H1 (cell line): Measurements from ENCODE around the gene ARSK. TPM values are rescaled to one million over a fixed set of nuclear protein-coding genes. Genes with fewer than 3 reads are reported as not detected.

ENCODE experiments used
- CTCF ChIA-PET: fragments of 300-600 bp; sonication (Branson Sonifier 250); formaldehyde crosslinking; loops from one replicate; lab custom pipeline; 2021; ENCODE audit not compliant: partially characterized antibody; lab: Charles Lee
- POLR2A ChIA-PET: fragments of 300-600 bp; sonication (Branson Sonifier 250); formaldehyde crosslinking; loops from one replicate; lab custom pipeline; 2021; ENCODE audit warnings: inconsistent platforms; ENCODE audit not compliant: partially characterized antibody; lab: Charles Lee
- DNase-seq, 2 experiments: peaks; one replicate each; pipeline versions ENCODE4 v3.0.0 to v3.0.0-alpha.2; 2010 to 2022; ENCODE audit warnings: low spot score in 2 of 2, low read depth in 1 of 2, mixed read lengths in 1 of 2
- FAIRE-seq: peaks from 2 replicates; lab custom pipeline; 2011; peaks lifted over from hg19 to GRCh38; lab: Jason Lieb, UNC
- H2AFZ ChIP-seq: 2 replicates; pipeline ENCODE4 v1.8.1; 2012; ENCODE audit warnings: low read length, inconsistent platforms
- H2AK5ac ChIP-seq: 2 replicates; pipeline ENCODE4 v1.6.1; 2013; ENCODE audit warnings: low read depth, low read length
- H2BK120ac ChIP-seq: replicated peaks from 2 replicates; pipeline ENCODE3; 2013; ENCODE audit warnings: low read depth, low read length, inconsistent platforms
- H2BK12ac ChIP-seq: 2 replicates; pipeline ENCODE4 v1.6.1; 2013; ENCODE audit warnings: low read depth, low read length
- H2BK15ac ChIP-seq: 2 replicates; pipeline ENCODE4 v1.6.1; 2013; ENCODE audit warnings: low read length
- H2BK20ac ChIP-seq: 2 replicates; pipeline ENCODE4 v1.6.1; 2013; ENCODE audit warnings: low read length
- H2BK5ac ChIP-seq: 2 replicates; pipeline ENCODE4 v1.6.1; 2013; ENCODE audit warnings: low read depth, low read length
- H3K14ac ChIP-seq: 2 replicates; pipeline ENCODE4 v1.6.1; 2013; ENCODE audit warnings: inconsistent platforms; ENCODE audit not compliant: insufficient read length
- H3K18ac ChIP-seq: 2 replicates; pipeline ENCODE4 v1.6.1; 2013; ENCODE audit warnings: low read length; ENCODE audit errors: extremely low read depth
- H3K23ac ChIP-seq: 2 replicates; pipeline ENCODE4 v1.6.1; 2013; ENCODE audit warnings: inconsistent platforms; ENCODE audit not compliant: insufficient read length
- H3K23me2 ChIP-seq: 2 replicates; pipeline ENCODE4 v1.6.1; 2013; ENCODE audit warnings: low read depth, low read length
- H3K27ac ChIP-seq: 2 replicates; pipeline ENCODE4 v1.6.1; 2011; ENCODE audit warnings: low read depth, low read length, inconsistent platforms
- H3K27me3 ChIP-seq, 4 experiments: replicated peaks in 1 of 4; 1 replicate in 1 of 4; 2 replicates in 3 of 4; pipeline versions ENCODE4 v1.6.1 to v1.8.1; 2011 to 2013; ENCODE audit warnings: low read length in 3 of 4, mild to moderate bottlenecking in 3 of 4, inconsistent platforms in 2 of 4, mixed read lengths in 2 of 4, moderate library complexity in 1 of 4; ENCODE audit not compliant: control insufficient read depth in 3 of 4, insufficient read depth in 3 of 4; ENCODE audit errors: extremely low read depth in 1 of 4
- H3K36me3 ChIP-seq, 4 experiments: 2 replicates each; pipeline versions ENCODE4 v1.6.1 to v1.8.1; 2011 to 2013; ENCODE audit warnings: mild to moderate bottlenecking in 4 of 4, low read length in 3 of 4, moderate library complexity in 2 of 4, control low read depth in 1 of 4, inconsistent platforms in 1 of 4; ENCODE audit not compliant: insufficient read depth in 4 of 4, control insufficient read depth in 2 of 4
- H3K4ac ChIP-seq: replicated peaks from 2 replicates; pipeline ENCODE3; 2013; ENCODE audit warnings: low read length, low read depth, mixed read lengths, inconsistent platforms; ENCODE audit not compliant: insufficient read length
- H3K4me1 ChIP-seq, 4 experiments: replicated peaks in 1 of 4; 1 replicate in 1 of 4; 2 replicates in 3 of 4; pipeline versions ENCODE4 v1.6.1 to v1.8.1; 2011 to 2013; ENCODE audit warnings: low read length in 3 of 4, inconsistent platforms in 2 of 4, mixed read lengths in 1 of 4; ENCODE audit not compliant: insufficient read depth in 4 of 4, control insufficient read depth in 3 of 4
- H3K4me2 ChIP-seq, 2 experiments: 2 replicates each; pipeline versions ENCODE4 v1.6.1 to v1.8.1; 2011 to 2013; ENCODE audit warnings: low read depth in 2 of 2, low read length in 2 of 2, control low read depth in 1 of 2, inconsistent platforms in 1 of 2, mild to moderate bottlenecking in 1 of 2; ENCODE audit not compliant: insufficient read depth in 1 of 2
- H3K4me3 ChIP-seq, 4 experiments: fragments of 200-600, 300-600 bp in 1 of 4; sonication (generic), shearing (Covaris generic), sonication (Bioruptor Twin) in 1 of 4; 2 replicates each; pipeline versions ENCODE4 v1.5.1 to v1.8.1; 2011 to 2016; ENCODE audit warnings: low read length in 4 of 4, low read depth in 3 of 4, control low read depth in 2 of 4, inconsistent platforms in 2 of 4, mild to moderate bottlenecking in 2 of 4, mixed read lengths in 1 of 4, moderate library complexity in 1 of 4; ENCODE audit not compliant: insufficient read depth in 2 of 4; ENCODE audit errors: extremely low read depth in 1 of 4
- H3K56ac ChIP-seq: replicated peaks from 2 replicates; pipeline ENCODE3; 2013; ENCODE audit warnings: low read depth, mild to moderate bottlenecking, mixed read lengths, low read length, inconsistent platforms; ENCODE audit not compliant: insufficient read length
- H3K79me1 ChIP-seq: 2 replicates; pipeline ENCODE4 v1.6.1; 2013; ENCODE audit warnings: low read depth, low read length, control low read depth
- H3K79me2 ChIP-seq, 2 experiments: 2 replicates each; pipeline versions ENCODE4 v1.6.1 to v1.8.1; 2012 to 2013; ENCODE audit warnings: low read length in 2 of 2, mild to moderate bottlenecking in 2 of 2, inconsistent platforms in 1 of 2; ENCODE audit not compliant: insufficient read depth in 2 of 2, control insufficient read depth in 1 of 2
- H3K9ac ChIP-seq, 4 experiments: replicated peaks in 1 of 4; 1 replicate in 1 of 4; 2 replicates in 3 of 4; pipeline versions ENCODE4 v1.6.1 to v1.8.1; 2011 to 2013; ENCODE audit warnings: low read depth in 3 of 4, low read length in 3 of 4, control low read depth in 2 of 4, mild to moderate bottlenecking in 2 of 4, moderate library complexity in 2 of 4, inconsistent platforms in 1 of 4; ENCODE audit errors: extremely low read depth in 1 of 4
- H3K9me3 ChIP-seq, 2 experiments: 2 replicates each; pipeline versions ENCODE4 v1.6.1 to v1.8.1; 2012 to 2013; ENCODE audit warnings: mild to moderate bottlenecking in 2 of 2, moderate library complexity in 2 of 2, control low read depth in 1 of 2, inconsistent platforms in 1 of 2, low read depth in 1 of 2, low read length in 1 of 2, mixed read lengths in 1 of 2; ENCODE audit not compliant: insufficient read depth in 2 of 2
- H4K20me1 ChIP-seq, 2 experiments: replicated peaks in 1 of 2; 2 replicates each; pipeline versions ENCODE3 to v1.8.1; 2011 to 2013; ENCODE audit warnings: inconsistent platforms in 2 of 2, low read length in 2 of 2, mild to moderate bottlenecking in 1 of 2; ENCODE audit not compliant: insufficient read depth in 2 of 2, control insufficient read depth in 1 of 2
- H4K5ac ChIP-seq: 2 replicates; pipeline ENCODE4 v1.6.1; 2013; ENCODE audit warnings: low read length, low read depth, mixed read lengths, inconsistent platforms; ENCODE audit not compliant: insufficient read length
- H4K8ac ChIP-seq: 2 replicates; pipeline ENCODE4 v1.8.0; 2013; ENCODE audit warnings: mild to moderate bottlenecking, moderate library complexity, low read length, inconsistent platforms; ENCODE audit not compliant: insufficient read depth; ENCODE audit errors: extremely low read depth
- H4K91ac ChIP-seq: replicated peaks from 2 replicates; pipeline ENCODE3; 2013; ENCODE audit warnings: low read length, mixed read lengths, inconsistent platforms; ENCODE audit not compliant: insufficient read length
- BCL11A ChIP-seq, 2 experiments: IDR thresholded peaks; one replicate each; pipeline ENCODE4 v1.6.1; 2011; ENCODE audit warnings: low read depth in 2 of 2, low read length in 2 of 2, mild to moderate bottlenecking in 2 of 2
- CEBPB ChIP-seq: IDR thresholded peaks from 2 replicates; pipeline ENCODE4 v1.6.1; 2012; ENCODE audit warnings: low read depth, low read length
- CHD1 ChIP-seq: IDR thresholded peaks from 2 replicates; pipeline ENCODE4 v1.6.1; 2012; ENCODE audit warnings: low read depth, low read length, improper control_type of control experiment
- HDAC2 ChIP-seq, 2 experiments: fragments of 300-600 bp in 1 of 2; sonication (generic) in 1 of 2; IDR thresholded peaks; 2 replicates each; pipeline ENCODE4 v1.6.1; 2011 to 2012; ENCODE audit warnings: low read depth in 2 of 2, low read length in 2 of 2, mild to moderate bottlenecking in 2 of 2, moderate library complexity in 2 of 2, borderline replicate concordance in 1 of 2, inconsistent platforms in 1 of 2
- HDAC6 ChIP-seq: IDR thresholded peaks from one replicate; pipeline ENCODE4 v1.7.1; 2012; ENCODE audit warnings: low read depth, mild to moderate bottlenecking, inconsistent platforms, low read length, moderate library complexity
- SIRT6 ChIP-seq: IDR thresholded peaks from one replicate; pipeline ENCODE4 v1.7.1; 2012; ENCODE audit warnings: low read length, inconsistent platforms
- SRF ChIP-seq: IDR thresholded peaks from 2 replicates; pipeline ENCODE4 v1.6.1; 2011; ENCODE audit warnings: mild to moderate bottlenecking, low read depth, low read length, moderate library complexity
- YY1 ChIP-seq: IDR thresholded peaks from 2 replicates; pipeline ENCODE4 v1.6.1; 2011; ENCODE audit warnings: low read depth, mild to moderate bottlenecking, low read length
- WGBS, 2 experiments: shearing (Covaris generic) in 1 of 2; methylation state at CpG; one replicate each; pipeline versions ENCODE4 v1.1.6 to v1.1.7; 2013 to 2015; ENCODE audit warnings: low lambda C conversion rate in 2 of 2, mixed read lengths in 2 of 2, inconsistent platforms in 1 of 2, low coverage in 1 of 2, missing lambda C conversion rate in 1 of 2; ENCODE audit not compliant: insufficient replicate concordance in 2 of 2, insufficient coverage in 1 of 2, insufficient read length in 1 of 2; ENCODE audit errors: extremely low coverage in 1 of 2, missing lambda C conversion rate in 1 of 2; 5-methylcytosine and 5-hydroxymethylcytosine counted together
- polyA plus RNA-seq, 7 experiments: library from polyadenylated mRNA; depleted of rRNA in 3 of 7; stranded (reverse) in 5 of 7; unstranded in 2 of 7; fragments of >200 nt in 5 of 7; fragments of 200-250 nt in 2 of 7; gene quantifications; 1 replicate in 5 of 7; 2 replicates in 1 of 7; 4 replicates in 1 of 7; pipeline versions ENCODE4 v1.2.1 to v1.2.3, GENCODE V29; 2011 to 2013; ENCODE audit warnings: missing spikeins in 2 of 7, mixed read lengths in 2 of 7
- total RNA-seq: library from RNA; stranded (reverse); fragmentation: NEBNext Ultra II Directional; extraction: Animal tissue kit (Norgen Biotek cat#: 25700); gene quantifications from 2 replicates; pipeline ENCODE4 v1.2.1, GENCODE V29; 2021
- TF ChIP-seq, protein P1 (sequence below), 3 experiments: IDR thresholded peaks; 1 replicate in 2 of 3; 2 replicates in 1 of 3; pipeline versions ENCODE4 v1.5.1 to v1.6.1; 2011; ENCODE audit warnings: low read length in 3 of 3, mild to moderate bottlenecking in 3 of 3, inconsistent platforms in 2 of 3, low read depth in 1 of 3, moderate library complexity in 1 of 3; ENCODE audit not compliant: insufficient read depth in 1 of 3; ENCODE audit errors: control extremely low read depth in 1 of 3
- TF ChIP-seq, protein P2 (sequence below): IDR thresholded peaks from 2 replicates; pipeline ENCODE4 v1.6.1; 2012; ENCODE audit warnings: low read length, inconsistent platforms

ARSK gene
- total and polyA plus RNA-seq, 2 of the 8 experiments (the other 6 are each of a cell fraction or from before 2014, with no cell fraction given), result 8.4 to 14.1 TPM

DNA sequence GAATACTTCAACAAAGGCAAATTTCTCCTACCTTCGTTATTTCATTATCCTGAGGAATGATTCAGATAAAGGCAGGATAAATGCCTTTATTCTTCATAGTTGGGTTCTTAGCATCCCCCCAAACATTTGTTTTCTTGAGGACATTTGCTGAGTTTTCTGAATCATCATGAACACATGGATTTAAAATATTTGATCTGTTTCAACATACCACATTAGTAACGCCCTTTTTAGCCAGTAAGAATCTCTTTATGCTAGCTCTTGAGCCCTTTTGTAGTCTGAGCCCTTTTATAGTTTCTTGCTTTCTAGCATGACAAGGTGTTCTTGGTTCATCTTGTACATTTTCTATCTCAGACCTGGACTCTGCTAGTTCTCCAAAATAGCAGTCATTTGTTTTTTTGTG is 28.0 kb upstream of the ARSK start:
- H3K79me1 ChIP-seq, result no peaks in the 10 kb centered on the region
- no peak overlapping the region for H3K4ac ChIP-seq
- POLR2A ChIA-PET, result no interaction called here
- H3K9me3 ChIP-seq, result no peaks in the 10 kb centered on the region
- H2AK5ac ChIP-seq, result no peak overlapping the region
- no peaks in the 10 kb centered on the region for H4K20me1 ChIP-seq
- H4K5ac ChIP-seq, result no peak overlapping the region
- H3K9ac ChIP-seq, result no peak overlapping the region
- no peak for DNase-seq
- H2BK120ac ChIP-seq, result no peak overlapping the region
- peaks cover 7 to 50% (median 20%) of the 10 kb centered on the region in 4 experiments for H3K36me3 ChIP-seq
- no peak overlapping the region for H3K14ac ChIP-seq
- H2BK5ac ChIP-seq, result no peak overlapping the region
- H3K56ac ChIP-seq, result no peak overlapping the region
- H3K4me3 ChIP-seq, result no peak overlapping the region
- CTCF ChIA-PET, result no interaction called here
- no peak overlapping the region for H2AFZ ChIP-seq
- 87% methylated on average over 2 of the region's 2 CpGs; no CpG with 5 or more reads in 1 of the 2 experiments for WGBS, 2 experiments
- no peak overlapping the region for H4K8ac ChIP-seq
- TF ChIP-seq BCL11A (IDR thresholded peaks at IDR 0.05; ENCODE audit: low read depth in 2 of 2, low read length in 2 of 2) (no peak), HDAC6 (no peak), SRF (no peak), CHD1 (no peak), YY1 (no peak), CEBPB (no peak), SIRT6 (no peak), HDAC2 (IDR thresholded peaks at IDR 0.05; ENCODE audit: borderline replicate concordance in 1 of 2, low read depth in 2 of 2, low read length in 2 of 2) (no peak)
- TF ChIP-seq, protein P1, sequence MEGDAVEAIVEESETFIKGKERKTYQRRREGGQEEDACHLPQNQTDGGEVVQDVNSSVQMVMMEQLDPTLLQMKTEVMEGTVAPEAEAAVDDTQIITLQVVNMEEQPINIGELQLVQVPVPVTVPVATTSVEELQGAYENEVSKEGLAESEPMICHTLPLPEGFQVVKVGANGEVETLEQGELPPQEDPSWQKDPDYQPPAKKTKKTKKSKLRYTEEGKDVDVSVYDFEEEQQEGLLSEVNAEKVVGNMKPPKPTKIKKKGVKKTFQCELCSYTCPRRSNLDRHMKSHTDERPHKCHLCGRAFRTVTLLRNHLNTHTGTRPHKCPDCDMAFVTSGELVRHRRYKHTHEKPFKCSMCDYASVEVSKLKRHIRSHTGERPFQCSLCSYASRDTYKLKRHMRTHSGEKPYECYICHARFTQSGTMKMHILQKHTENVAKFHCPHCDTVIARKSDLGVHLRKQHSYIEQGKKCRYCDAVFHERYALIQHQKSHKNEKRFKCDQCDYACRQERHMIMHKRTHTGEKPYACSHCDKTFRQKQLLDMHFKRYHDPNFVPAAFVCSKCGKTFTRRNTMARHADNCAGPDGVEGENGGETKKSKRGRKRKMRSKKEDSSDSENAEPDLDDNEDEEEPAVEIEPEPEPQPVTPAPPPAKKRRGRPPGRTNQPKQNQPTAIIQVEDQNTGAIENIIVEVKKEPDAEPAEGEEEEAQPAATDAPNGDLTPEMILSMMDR (IDR thresholded peaks at IDR 0.05; ENCODE audit: control extremely low read depth in 1 of 3, insufficient read depth in 1 of 3, low read depth in 1 of 3, low read length in 3 of 3), result no peak
- TF ChIP-seq, protein P2, sequence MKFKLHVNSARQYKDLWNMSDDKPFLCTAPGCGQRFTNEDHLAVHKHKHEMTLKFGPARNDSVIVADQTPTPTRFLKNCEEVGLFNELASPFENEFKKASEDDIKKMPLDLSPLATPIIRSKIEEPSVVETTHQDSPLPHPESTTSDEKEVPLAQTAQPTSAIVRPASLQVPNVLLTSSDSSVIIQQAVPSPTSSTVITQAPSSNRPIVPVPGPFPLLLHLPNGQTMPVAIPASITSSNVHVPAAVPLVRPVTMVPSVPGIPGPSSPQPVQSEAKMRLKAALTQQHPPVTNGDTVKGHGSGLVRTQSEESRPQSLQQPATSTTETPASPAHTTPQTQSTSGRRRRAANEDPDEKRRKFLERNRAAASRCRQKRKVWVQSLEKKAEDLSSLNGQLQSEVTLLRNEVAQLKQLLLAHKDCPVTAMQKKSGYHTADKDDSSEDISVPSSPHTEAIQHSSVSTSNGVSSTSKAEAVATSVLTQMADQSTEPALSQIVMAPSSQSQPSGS, result no peak
- H3K18ac ChIP-seq, result no peak overlapping the region
- no peak overlapping the region for H2BK20ac ChIP-seq
- H4K91ac ChIP-seq, result no peak overlapping the region
- H3K79me2 ChIP-seq, result no peaks in the 10 kb centered on the region
- FAIRE-seq, result no peak
- no peak overlapping the region for H2BK15ac ChIP-seq
- no peaks in the 10 kb centered on the region for H3K4me1 ChIP-seq
- no peak overlapping the region for H3K27ac ChIP-seq
- no peaks in the 10 kb centered on the region for H3K27me3 ChIP-seq
- no peak overlapping the region for H2BK12ac ChIP-seq
- H3K23ac ChIP-seq, result no peak overlapping the region
- H3K4me2 ChIP-seq, result no peak overlapping the region
- H3K23me2 ChIP-seq, result no peaks in the 10 kb centered on the region; the same call in 1 of the 2 replicates
